Colonic mucosa (tissue), 4 donors: ENCODE measurements around the gene RGS17. TPM values are rescaled to one million over a fixed set of nuclear protein-coding genes. Genes with fewer than 3 reads are reported as not detected.

Experiments
- DNase-seq: peaks from one replicate; pipeline ENCODE4 v3.0.0-alpha.2; 2020
- H3K27ac ChIP-seq: fragments of 200-600 bp; one replicate; pipeline ENCODE4 v1.8.0; 2021
- H3K27me3 ChIP-seq: fragments of 200-600 bp; one replicate; pipeline ENCODE4 v1.8.0; 2021
- H3K36me3 ChIP-seq: fragments of 200-600 bp; one replicate; pipeline ENCODE4 v1.8.0; 2021
- H3K4me1 ChIP-seq: fragments of 200-600 bp; one replicate; pipeline ENCODE4 v1.8.0; 2021; ENCODE audit warnings: mild to moderate bottlenecking
- H3K4me3 ChIP-seq: fragments of 200-600 bp; one replicate; pipeline ENCODE4 v1.8.0; 2021
- H3K9ac ChIP-seq, 2 donors: one replicate each; pipeline ENCODE4 v1.7.0; 2013; ENCODE audit warnings: control low read depth in 2 of 2, low read depth in 2 of 2, low read length in 2 of 2
- H3K9me3 ChIP-seq: fragments of 200-600 bp; one replicate; pipeline ENCODE4 v1.8.0; 2021
- intact Hi-C: fragments of 100-400 bp; cut with DNase I; formaldehyde crosslinking; loops from one replicate; pipeline ENCODE4 v1.14.1; 2022
- total RNA-seq, 2 donors: library from RNA; stranded (reverse); fragmentation: NEBNext Ultra II Directional in 1 of 2; extraction: Animal tissue kit (Norgen Biotek cat#: 25700) in 1 of 2; gene quantifications; one replicate each; pipeline ENCODE4 v1.2.1, GENCODE V29; 2021
- TF ChIP-seq, protein P1 (sequence below): fragments of 200-600 bp; IDR thresholded peaks from one replicate; pipeline ENCODE4 v1.8.0; 2022; ENCODE audit warnings: antibody characterized with exemption, mild to moderate bottlenecking
- donor health status: healthy.
- donor health status: DM: no; HTN: no; CAD: no.
- donor health status: DM: no; HTN: no; CAD: no.

RGS17 gene
- total RNA-seq, 2 donors from 2014 or later = 0.25 to 0.53 TPM

GRCh38 chr6:153106021-153106420, 25.1 kb downstream of the RGS17 start:
- no peaks in the 10 kb centered on the region for H3K9me3 ChIP-seq
- intact Hi-C loops = loop anchor here (5.0 kb wide), 1 partner anchor 74 kb away; no protein-coding TSS in a partner anchor
- no peaks in the 10 kb centered on the region for H3K4me1 ChIP-seq
- TF ChIP-seq, protein P1, sequence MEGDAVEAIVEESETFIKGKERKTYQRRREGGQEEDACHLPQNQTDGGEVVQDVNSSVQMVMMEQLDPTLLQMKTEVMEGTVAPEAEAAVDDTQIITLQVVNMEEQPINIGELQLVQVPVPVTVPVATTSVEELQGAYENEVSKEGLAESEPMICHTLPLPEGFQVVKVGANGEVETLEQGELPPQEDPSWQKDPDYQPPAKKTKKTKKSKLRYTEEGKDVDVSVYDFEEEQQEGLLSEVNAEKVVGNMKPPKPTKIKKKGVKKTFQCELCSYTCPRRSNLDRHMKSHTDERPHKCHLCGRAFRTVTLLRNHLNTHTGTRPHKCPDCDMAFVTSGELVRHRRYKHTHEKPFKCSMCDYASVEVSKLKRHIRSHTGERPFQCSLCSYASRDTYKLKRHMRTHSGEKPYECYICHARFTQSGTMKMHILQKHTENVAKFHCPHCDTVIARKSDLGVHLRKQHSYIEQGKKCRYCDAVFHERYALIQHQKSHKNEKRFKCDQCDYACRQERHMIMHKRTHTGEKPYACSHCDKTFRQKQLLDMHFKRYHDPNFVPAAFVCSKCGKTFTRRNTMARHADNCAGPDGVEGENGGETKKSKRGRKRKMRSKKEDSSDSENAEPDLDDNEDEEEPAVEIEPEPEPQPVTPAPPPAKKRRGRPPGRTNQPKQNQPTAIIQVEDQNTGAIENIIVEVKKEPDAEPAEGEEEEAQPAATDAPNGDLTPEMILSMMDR = no peak
- no peak overlapping the region for H3K27ac ChIP-seq
- no peaks in the 10 kb centered on the region for H3K36me3 ChIP-seq
- H3K27me3 ChIP-seq = no peaks in the 10 kb centered on the region
- no peak overlapping the region for H3K9ac ChIP-seq
- no peak overlapping the region for H3K4me3 ChIP-seq
- no peak for DNase-seq

DNA sequence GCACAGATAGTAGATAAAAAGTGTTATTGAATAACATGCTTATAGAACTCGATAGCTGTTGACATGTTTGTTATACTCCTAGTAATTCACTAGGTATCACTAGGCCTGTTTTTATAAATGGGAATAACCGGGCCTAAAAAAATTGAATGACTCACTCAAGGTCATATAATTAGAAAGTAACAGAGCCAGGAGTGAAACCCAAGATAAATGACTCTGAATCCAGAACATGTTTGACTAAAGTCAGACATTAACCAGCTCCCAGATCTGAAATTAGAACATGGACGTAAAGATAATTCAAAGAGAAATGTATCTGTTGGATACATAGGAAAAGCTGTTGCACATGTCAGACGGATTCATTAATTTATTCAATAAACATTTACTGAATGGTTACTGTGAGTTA, 26.9 kb downstream of the RGS17 start:
- Histone ChIP-seq H3K27ac (no peak overlapping the region), H3K4me3 (no peak overlapping the region), H3K27me3 (no peaks in the 10 kb centered on the region), H3K36me3 (no peaks in the 10 kb centered on the region), H3K9ac (no peak overlapping the region), H3K9me3 (no peaks in the 10 kb centered on the region), H3K4me1 (no peaks in the 10 kb centered on the region)
- TF ChIP-seq, protein P1 = no peak
- intact Hi-C loops = no loop called here
- DNase-seq = no peak

DNA sequence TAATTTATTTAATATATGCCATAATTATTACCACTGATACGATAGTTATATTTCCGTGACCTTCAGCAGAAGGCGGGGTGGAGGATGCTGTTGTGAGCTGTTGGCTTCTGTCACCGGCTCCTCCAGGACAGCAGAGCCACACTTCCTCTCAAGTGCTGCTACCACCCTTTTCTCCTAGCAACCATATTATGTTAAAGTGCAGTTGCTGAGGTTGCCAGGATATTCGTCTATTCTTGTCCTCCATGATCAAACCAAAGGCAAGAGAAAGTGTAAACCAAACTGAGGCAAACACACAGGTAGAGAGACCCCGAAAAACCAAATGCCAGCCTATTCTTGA, 27.8 kb downstream of the RGS17 start:
- TF ChIP-seq, protein P1 = no peak
- Histone ChIP-seq H3K4me3 (no peak overlapping the region), H3K4me1 (no peaks in the 10 kb centered on the region), H3K36me3 (no peaks in the 10 kb centered on the region), H3K9ac (no peak overlapping the region), H3K27me3 (no peaks in the 10 kb centered on the region), H3K9me3 (no peaks in the 10 kb centered on the region), H3K27ac (no peak overlapping the region)
- DNase-seq = no peak
- intact Hi-C loops = no loop called here

DNA sequence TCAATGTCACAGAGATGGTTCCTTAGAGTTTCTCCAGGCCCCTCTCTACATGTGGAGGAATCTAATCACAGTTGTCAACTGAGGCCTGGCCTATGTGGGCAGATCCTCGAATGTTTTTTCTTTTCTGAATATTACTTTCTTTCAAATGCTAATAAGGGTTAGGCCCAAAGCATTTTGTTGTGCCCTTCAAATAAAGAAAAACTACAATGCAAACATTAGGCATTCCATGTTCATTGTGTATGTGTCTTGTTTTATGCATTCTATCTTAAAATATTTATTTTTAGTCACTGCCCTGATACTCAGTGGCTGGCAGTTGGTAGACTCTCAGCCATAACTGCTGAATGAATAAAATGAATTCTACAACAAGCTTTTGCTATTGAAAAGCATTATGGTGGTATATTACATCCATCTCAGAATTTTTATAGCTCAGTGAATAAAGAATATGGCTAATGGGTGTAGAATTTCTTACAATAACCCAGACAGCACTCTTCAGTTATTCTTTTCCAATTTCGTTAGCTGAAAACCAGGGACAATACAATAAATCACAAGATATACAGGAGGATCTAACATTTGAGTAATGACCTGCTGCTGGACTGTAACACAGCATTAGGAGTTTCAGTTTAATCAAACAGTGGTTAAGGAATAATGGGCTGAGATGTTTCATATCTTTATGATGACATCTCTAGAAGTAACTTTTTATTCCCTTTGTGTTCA, 28.3 kb downstream of the RGS17 start:
- no peak overlapping the region for H3K9ac ChIP-seq
- no peaks in the 10 kb centered on the region for H3K9me3 ChIP-seq
- intact Hi-C loops = no loop called here
- no peaks in the 10 kb centered on the region for H3K27me3 ChIP-seq
- DNase-seq = no peak
- H3K36me3 ChIP-seq = no peaks in the 10 kb centered on the region
- H3K4me3 ChIP-seq = no peak overlapping the region
- no peak overlapping the region for H3K27ac ChIP-seq
- no peaks in the 10 kb centered on the region for H3K4me1 ChIP-seq
- TF ChIP-seq, protein P1 = no peak

DNA sequence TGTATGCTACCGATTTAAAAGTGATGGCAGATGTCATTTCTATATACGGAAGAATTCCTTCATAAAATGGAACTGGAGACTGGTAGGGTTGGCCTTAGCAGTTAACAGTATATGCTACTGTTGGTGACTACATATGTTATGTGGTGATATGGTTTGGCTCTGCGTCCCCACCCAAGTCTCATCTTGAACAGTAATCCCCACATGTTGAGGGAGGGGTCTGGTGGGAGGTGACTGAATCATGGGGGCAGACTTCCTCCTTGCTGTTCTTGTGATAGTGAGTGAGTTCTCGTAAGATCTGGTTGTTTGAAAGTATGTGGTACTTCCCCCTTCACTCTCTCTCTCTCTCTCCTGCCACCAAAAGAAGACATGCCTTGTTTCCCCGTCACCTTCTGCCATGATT, 29.6 kb downstream of the RGS17 start:
- intact Hi-C loops = no loop called here
- H3K4me3 ChIP-seq = no peak overlapping the region
- no peaks in the 10 kb centered on the region for H3K27me3 ChIP-seq
- no peak overlapping the region for H3K27ac ChIP-seq
- no peaks in the 10 kb centered on the region for H3K36me3 ChIP-seq
- TF ChIP-seq, protein P1 = no peak
- H3K9me3 ChIP-seq = no peaks in the 10 kb centered on the region
- H3K9ac ChIP-seq = no peak overlapping the region
- no peaks in the 10 kb centered on the region for H3K4me1 ChIP-seq
- no peak for DNase-seq
